ENCODE results near the gene KCNQ5. TPM values are rescaled to one million over a fixed set of nuclear protein-coding genes. Genes with fewer than 3 reads are reported as not detected.

Gene KCNQ5
- total and polyA plus RNA-seq, 10 of the 15 experiments (the other 5 are each of a cell fraction or from before 2014, with no cell fraction given): 0.60 to 16.2 (median 3.2) TPM

DNA sequence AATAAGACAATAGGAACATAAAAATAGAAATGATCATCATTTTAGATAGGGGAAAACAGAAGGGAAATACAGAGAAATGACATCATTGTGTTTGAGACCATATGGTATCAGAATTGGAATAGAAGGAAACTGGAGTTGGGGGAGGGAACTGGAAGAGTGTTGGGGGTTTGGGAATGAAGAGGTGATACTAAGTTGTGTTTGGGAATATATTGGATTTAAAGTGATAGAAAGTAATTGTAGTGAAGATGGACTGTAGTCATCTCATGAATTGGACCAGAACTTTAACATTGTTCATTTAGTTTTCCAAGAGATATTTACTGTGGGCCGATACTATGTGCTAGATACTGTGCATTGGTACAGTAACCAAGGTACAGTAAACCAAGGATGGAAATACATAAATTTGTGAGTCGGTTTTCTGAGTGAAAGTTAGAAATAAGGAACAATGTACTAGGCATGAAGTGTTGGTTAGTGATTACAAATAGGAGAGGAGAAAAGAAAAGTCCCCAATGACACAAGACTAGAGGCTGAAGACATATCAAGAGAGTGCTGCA, 32.3 kb downstream of the KCNQ5 start (continued):
- TF ChIP-seq, protein P1, sequence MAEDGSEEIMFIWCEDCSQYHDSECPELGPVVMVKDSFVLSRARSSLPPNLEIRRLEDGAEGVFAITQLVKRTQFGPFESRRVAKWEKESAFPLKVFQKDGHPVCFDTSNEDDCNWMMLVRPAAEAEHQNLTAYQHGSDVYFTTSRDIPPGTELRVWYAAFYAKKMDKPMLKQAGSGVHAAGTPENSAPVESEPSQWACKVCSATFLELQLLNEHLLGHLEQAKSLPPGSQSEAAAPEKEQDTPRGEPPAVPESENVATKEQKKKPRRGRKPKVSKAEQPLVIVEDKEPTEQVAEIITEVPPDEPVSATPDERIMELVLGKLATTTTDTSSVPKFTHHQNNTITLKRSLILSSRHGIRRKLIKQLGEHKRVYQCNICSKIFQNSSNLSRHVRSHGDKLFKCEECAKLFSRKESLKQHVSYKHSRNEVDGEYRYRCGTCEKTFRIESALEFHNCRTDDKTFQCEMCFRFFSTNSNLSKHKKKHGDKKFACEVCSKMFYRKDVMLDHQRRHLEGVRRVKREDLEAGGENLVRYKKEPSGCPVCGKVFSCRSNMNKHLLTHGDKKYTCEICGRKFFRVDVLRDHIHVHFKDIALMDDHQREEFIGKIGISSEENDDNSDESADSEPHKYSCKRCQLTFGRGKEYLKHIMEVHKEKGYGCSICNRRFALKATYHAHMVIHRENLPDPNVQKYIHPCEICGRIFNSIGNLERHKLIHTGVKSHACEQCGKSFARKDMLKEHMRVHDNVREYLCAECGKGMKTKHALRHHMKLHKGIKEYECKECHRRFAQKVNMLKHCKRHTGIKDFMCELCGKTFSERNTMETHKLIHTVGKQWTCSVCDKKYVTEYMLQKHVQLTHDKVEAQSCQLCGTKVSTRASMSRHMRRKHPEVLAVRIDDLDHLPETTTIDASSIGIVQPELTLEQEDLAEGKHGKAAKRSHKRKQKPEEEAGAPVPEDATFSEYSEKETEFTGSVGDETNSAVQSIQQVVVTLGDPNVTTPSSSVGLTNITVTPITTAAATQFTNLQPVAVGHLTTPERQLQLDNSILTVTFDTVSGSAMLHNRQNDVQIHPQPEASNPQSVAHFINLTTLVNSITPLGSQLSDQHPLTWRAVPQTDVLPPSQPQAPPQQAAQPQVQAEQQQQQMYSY (CRISPR knock-in tag; IDR thresholded peaks at IDR 0.05): no peak
- TF ChIP-seq, protein P2, sequence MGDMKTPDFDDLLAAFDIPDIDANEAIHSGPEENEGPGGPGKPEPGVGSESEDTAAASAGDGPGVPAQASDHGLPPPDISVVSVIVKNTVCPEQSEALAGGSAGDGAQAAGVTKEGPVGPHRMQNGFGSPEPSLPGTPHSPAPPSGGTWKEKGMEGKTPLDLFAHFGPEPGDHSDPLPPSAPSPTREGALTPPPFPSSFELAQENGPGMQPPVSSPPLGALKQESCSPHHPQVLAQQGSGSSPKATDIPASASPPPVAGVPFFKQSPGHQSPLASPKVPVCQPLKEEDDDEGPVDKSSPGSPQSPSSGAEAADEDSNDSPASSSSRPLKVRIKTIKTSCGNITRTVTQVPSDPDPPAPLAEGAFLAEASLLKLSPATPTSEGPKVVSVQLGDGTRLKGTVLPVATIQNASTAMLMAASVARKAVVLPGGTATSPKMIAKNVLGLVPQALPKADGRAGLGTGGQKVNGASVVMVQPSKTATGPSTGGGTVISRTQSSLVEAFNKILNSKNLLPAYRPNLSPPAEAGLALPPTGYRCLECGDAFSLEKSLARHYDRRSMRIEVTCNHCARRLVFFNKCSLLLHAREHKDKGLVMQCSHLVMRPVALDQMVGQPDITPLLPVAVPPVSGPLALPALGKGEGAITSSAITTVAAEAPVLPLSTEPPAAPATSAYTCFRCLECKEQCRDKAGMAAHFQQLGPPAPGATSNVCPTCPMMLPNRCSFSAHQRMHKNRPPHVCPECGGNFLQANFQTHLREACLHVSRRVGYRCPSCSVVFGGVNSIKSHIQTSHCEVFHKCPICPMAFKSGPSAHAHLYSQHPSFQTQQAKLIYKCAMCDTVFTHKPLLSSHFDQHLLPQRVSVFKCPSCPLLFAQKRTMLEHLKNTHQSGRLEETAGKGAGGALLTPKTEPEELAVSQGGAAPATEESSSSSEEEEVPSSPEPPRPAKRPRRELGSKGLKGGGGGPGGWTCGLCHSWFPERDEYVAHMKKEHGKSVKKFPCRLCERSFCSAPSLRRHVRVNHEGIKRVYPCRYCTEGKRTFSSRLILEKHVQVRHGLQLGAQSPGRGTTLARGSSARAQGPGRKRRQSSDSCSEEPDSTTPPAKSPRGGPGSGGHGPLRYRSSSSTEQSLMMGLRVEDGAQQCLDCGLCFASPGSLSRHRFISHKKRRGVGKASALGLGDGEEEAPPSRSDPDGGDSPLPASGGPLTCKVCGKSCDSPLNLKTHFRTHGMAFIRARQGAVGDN (IDR thresholded peaks at IDR 0.05): no peak
- no peak for TF ChIP-seq LARP7 (IDR thresholded peaks at IDR 0.05)
- no peak for TF ChIP-seq BRCA1 (IDR thresholded peaks at IDR 0.05; ENCODE audit: low read depth, low read length)
- TF ChIP-seq, protein P3, sequence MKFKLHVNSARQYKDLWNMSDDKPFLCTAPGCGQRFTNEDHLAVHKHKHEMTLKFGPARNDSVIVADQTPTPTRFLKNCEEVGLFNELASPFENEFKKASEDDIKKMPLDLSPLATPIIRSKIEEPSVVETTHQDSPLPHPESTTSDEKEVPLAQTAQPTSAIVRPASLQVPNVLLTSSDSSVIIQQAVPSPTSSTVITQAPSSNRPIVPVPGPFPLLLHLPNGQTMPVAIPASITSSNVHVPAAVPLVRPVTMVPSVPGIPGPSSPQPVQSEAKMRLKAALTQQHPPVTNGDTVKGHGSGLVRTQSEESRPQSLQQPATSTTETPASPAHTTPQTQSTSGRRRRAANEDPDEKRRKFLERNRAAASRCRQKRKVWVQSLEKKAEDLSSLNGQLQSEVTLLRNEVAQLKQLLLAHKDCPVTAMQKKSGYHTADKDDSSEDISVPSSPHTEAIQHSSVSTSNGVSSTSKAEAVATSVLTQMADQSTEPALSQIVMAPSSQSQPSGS (IDR thresholded peaks at IDR 0.05; ENCODE audit: low read length): peak; percentile 63; the same call in 1 of the 2 replicates
- TF ChIP-seq ZSCAN29 (IDR thresholded peaks at IDR 0.05): no peak
- TF ChIP-seq NFYB (IDR thresholded peaks at IDR 0.05; ENCODE audit: insufficient read depth, low read depth, low read length): no peak
- no peak for TF ChIP-seq SREBF2 (IDR thresholded peaks at IDR 0.05; ENCODE audit: low read length)
- TF ChIP-seq NBN (IDR thresholded peaks at IDR 0.05): 0 out of 2 replicates have a peak, but pooled peaks have one; percentile 51
- no peak for TF ChIP-seq HCFC1 (IDR thresholded peaks at IDR 0.05; ENCODE audit: low read length)
- TF ChIP-seq YBX1 (IDR thresholded peaks at IDR 0.05): no peak
- TF ChIP-seq, protein P4, sequence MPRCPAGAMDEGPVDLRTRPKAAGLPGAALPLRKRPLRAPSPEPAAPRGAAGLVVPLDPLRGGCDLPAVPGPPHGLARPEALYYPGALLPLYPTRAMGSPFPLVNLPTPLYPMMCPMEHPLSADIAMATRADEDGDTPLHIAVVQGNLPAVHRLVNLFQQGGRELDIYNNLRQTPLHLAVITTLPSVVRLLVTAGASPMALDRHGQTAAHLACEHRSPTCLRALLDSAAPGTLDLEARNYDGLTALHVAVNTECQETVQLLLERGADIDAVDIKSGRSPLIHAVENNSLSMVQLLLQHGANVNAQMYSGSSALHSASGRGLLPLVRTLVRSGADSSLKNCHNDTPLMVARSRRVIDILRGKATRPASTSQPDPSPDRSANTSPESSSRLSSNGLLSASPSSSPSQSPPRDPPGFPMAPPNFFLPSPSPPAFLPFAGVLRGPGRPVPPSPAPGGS (IDR thresholded peaks at IDR 0.05; ENCODE audit: borderline replicate concordance, insufficient read depth, low read depth, low read length, poor library complexity, severe bottlenecking): no peak
- TF ChIP-seq MTA2 (IDR thresholded peaks at IDR 0.05; ENCODE audit: low read depth): no peak
- peak; percentile 61; the same call in 1 of the 2 replicates for TF ChIP-seq SMARCA5 (IDR thresholded peaks at IDR 0.05)
- TF ChIP-seq, protein P5, sequence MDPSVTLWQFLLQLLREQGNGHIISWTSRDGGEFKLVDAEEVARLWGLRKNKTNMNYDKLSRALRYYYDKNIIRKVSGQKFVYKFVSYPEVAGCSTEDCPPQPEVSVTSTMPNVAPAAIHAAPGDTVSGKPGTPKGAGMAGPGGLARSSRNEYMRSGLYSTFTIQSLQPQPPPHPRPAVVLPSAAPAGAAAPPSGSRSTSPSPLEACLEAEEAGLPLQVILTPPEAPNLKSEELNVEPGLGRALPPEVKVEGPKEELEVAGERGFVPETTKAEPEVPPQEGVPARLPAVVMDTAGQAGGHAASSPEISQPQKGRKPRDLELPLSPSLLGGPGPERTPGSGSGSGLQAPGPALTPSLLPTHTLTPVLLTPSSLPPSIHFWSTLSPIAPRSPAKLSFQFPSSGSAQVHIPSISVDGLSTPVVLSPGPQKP (IDR thresholded peaks at IDR 0.05; ENCODE audit: low read depth, low read length): no peak
- no peak for TF ChIP-seq NR2F1 (conservative IDR thresholded peaks at IDR 0.05)
- TF ChIP-seq GABPA (IDR thresholded peaks at IDR 0.05; ENCODE audit: low read depth): no peak
- TF ChIP-seq ZNF24 (IDR thresholded peaks at IDR 0.05): no peak
- TF ChIP-seq STAT1 (conservative IDR thresholded peaks at IDR 0.05): no peak
- TF ChIP-seq CREB1 (IDR thresholded peaks at IDR 0.05; ENCODE audit: low read depth): no peak
- no peak for TF ChIP-seq RFX5 (IDR thresholded peaks at IDR 0.05; ENCODE audit: low read depth, low read length)

Measured in GM12878 (cell line).